ENCODE data around the gene ZCCHC2. TPM values are rescaled to one million over a fixed set of nuclear protein-coding genes. Genes with fewer than 3 reads are reported as not detected.

Gene ZCCHC2
- total and polyA plus RNA-seq, 2 of the 4 experiments (the other 2 are of a cell fraction) = 3.2 to 3.6 TPM

GRCh38 chr18:62498616-62499262 lies 24.1 kb upstream of the ZCCHC2 start:
- no peak overlapping the region for H2AK5ac ChIP-seq (ENCODE audit: low read depth, low read length)
- H2BK20ac ChIP-seq (ENCODE audit: low read depth, low read length) = no peak overlapping the region
- H3K79me1 ChIP-seq (ENCODE audit: low read depth in 1 of 2, low read length in 2 of 2) = no peaks in the 10 kb centered on the region
- ChIA-PET CTCF (no interaction called here), POLR2A (ENCODE audit: unreplicated experiment) (no interaction called here)
- H3K23ac ChIP-seq (ENCODE audit: low read depth, low read length) = no peak overlapping the region
- no peak for ATAC-seq (ENCODE audit: low read depth)
- H3K9me1 ChIP-seq (ENCODE audit: insufficient read depth, low read length) = no peaks in the 10 kb centered on the region
- H4K91ac ChIP-seq (ENCODE audit: insufficient read depth, low read depth, low read length) = no peak overlapping the region
- no peak for DNase-seq
- no peaks in the 10 kb centered on the region for H3K4me1 ChIP-seq (ENCODE audit: control insufficient read depth, insufficient read depth, low read length)
- H3K27me3 ChIP-seq (ENCODE audit: control insufficient read depth, insufficient read depth, low read length) = peaks cover 6% of the 10 kb centered on the region
- H3K4ac ChIP-seq (ENCODE audit: low read depth, low read length) = no peak overlapping the region
- H3K14ac ChIP-seq (replicated peaks; ENCODE audit: low read depth, low read length) = no peak overlapping the region
- no peak overlapping the region for H3K9ac ChIP-seq (ENCODE audit: low read depth, low read length)
- dilution Hi-C loops (cut with HindIII; ENCODE audit: low sequenced_read_pairs, unreplicated experiment) (no loop called here), in situ Hi-C loops (cut with MboI; ENCODE audit: low sequenced_read_pairs) (no loop called here), intact Hi-C loops (cut with micrococcal nuclease) (no loop called here)
- H3K27ac ChIP-seq (ENCODE audit: insufficient read depth, low read length) = no peak overlapping the region
- no peak overlapping the region for H4K5ac ChIP-seq (ENCODE audit: low read depth, low read length)
- no peak overlapping the region for H2AK9ac ChIP-seq (replicated peaks; ENCODE audit: low read depth, low read length, poor library complexity)
- TF ChIP-seq NFE2L2 (IDR thresholded peaks at IDR 0.05; ENCODE audit: low read depth, low read length) (no peak), CEBPB (IDR thresholded peaks at IDR 0.05; ENCODE audit: low read depth, low read length) (no peak), RAD21 (IDR thresholded peaks at IDR 0.05; ENCODE audit: low read length) (no peak)
- no peak overlapping the region for H2AFZ ChIP-seq (replicated peaks; ENCODE audit: low read length, poor library complexity)
- H2BK120ac ChIP-seq (ENCODE audit: low read depth, low read length) = no peak overlapping the region
- no peak overlapping the region for H3K4me2 ChIP-seq (ENCODE audit: low read depth, low read length)
- WGBS, 2 experiments (ENCODE audit: extremely low coverage in 2 of 2, insufficient read length in 1 of 2) = 92% methylated on average over 3 of the region's 7 CpGs; no CpG with 5 or more reads in 1 of the 2 experiments
- H3K56ac ChIP-seq (ENCODE audit: extremely low read depth, insufficient read depth, low read length) = no peak overlapping the region
- no peak overlapping the region for H3K4me3 ChIP-seq (ENCODE audit: insufficient read depth, low read depth, low read length)
- H4K20me1 ChIP-seq (ENCODE audit: insufficient read depth, low read length) = no peaks in the 10 kb centered on the region
- no peaks in the 10 kb centered on the region for H3K9me3 ChIP-seq (ENCODE audit: control insufficient read depth, insufficient read depth, low read length)
- no peak overlapping the region for H2BK15ac ChIP-seq (ENCODE audit: low read depth, low read length)
- BruUV-seq (replicated peaks) = no TSS peak
- H3K18ac ChIP-seq (ENCODE audit: low read depth, low read length) = no peak overlapping the region
- H2BK5ac ChIP-seq (ENCODE audit: low read depth, low read length, poor library complexity, severe bottlenecking) = no peak overlapping the region
- no peak overlapping the region for H4K8ac ChIP-seq (ENCODE audit: low read depth in 2 of 2, low read length in 2 of 2)
- no peaks in the 10 kb centered on the region for H3K36me3 ChIP-seq (ENCODE audit: control insufficient read depth, insufficient read depth, low read length)

All from IMR-90 (cell line).